NCI-H1436 (cell line): ENCODE data around the gene PAX6.

Experiments used
- DNase-seq: peaks from one replicate; lab custom pipeline; 2025; lab: John Stamatoyannopoulos, UW

PAX6 gene

DNA sequence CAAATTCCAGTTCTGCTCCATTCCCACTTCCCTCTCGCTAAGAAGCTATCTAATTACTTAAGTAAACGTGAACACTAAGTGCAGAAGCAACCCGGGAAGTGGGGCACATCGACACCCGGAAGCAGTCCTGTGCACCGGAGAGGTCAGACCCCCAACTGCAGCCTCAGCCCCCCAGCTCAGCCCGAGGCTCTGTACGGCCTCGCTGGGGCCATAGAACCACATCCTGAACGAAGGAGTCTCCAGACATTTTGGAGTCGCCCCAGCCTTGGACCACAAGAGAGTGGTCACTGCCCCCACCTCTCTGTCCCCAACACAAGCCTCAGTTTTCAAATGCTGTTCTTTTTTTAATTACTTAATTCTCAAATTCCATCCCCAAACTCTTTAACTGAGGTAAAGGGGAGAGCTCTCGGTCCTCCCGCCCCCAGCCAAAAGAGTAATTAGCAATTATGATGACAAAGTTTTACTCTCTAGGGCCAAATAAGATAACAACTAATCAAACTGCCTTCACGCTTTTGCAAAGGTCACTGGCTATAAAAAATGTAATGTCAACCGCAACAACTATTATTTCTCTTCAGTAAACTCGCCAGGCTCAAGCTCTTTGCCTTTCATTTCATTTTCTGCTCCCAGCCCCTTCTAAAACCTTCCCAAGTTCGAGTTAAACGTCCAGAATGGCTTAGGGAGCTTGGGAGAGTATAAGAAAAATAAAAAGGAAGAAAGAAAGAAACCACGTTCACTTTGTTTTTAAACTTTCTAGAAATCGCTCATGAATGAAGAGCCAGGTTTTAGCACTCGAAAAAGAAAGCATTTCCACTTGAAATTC, 2.2 kb downstream of the PAX6 start:
- DNase-seq = no peak

- DNase-seq = no peak
Observed at GRCh38 chr11:31807799-31808667, 3.1 kb downstream of the PAX6 start.

DNA sequence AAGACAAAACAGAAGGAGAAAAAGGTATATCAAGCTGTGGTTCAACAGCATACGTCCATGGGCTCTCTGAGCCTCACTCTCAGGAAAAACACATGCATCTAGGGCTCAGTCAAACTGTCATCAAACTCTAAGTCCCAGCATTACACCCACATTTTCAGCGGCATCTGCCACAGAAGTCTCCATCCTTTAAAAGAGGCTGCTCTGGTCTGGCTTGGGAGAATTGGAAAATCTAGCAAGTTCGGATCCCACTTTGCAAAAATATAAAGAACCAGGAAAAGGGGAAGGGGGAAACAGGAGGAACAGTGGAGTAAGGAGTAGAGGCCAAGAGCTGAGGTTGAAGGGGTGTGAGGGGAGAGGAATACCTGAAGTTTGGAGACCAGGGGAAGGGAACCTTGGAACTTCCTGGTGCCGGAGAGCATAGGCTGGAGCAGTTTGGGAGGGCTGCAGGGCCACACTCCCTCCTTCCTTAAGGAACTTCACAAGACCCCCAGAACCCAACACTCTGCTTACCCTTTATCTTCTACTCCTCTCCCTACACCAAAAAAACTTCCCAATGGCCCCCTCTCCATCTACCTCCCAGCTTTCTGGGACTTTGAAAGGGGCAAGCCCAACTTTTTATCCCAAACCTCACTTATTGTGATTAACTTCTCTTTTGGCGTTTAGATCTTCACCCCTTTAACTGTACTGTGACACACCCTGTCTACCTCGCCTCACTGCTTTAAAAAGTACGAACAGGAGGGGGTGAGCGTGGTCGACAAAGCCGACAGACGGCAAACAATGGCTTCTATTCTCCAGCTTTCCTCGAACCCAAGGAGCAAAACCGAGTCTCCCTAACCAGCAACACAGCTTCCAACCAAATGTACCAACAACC, 4.0 kb downstream of the PAX6 start:
- no peak for DNase-seq

DNA sequence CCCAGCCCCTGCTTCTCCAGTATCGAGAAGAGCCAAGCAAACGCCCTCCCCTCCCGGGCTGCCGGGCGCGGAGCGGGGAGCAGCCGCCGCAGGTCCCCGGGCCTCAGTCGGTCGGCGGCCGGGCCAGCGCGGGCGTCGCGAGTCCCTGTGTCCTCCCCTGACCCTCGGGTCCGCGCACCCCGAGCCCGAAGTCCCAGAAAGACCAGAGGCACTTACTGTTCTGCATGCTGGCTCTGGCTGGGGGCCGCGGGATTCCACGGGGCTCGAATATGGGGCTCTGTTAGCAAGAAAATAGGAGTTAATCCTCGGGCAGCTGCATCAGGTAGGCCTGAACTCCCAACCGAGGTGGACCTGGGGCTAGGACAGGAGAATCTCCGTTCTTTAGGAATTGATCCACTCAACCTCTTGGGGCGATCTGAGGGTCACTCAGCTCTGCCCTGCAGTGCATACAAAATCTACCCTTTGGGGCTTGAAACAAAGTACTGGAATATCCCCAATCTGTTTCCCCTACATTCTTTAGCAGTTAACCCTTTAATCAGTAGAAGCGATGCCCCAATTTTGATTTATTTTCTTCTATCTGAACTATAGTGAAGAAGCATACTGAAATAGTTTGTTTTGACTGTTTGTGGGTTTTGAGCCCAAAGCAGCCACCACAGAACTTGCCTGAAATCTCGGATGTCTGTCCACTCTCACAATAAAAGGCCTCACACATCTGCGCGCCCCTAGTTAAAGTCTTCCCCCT, 4.8 kb downstream of the PAX6 start:
- DNase-seq = no peak

GRCh38 chr11:31805629-31806185, 5.4 kb downstream of the PAX6 start:
- DNase-seq = no peak

GRCh38 chr11:31805037-31805628, 6.0 kb downstream of the PAX6 start:
- DNase-seq = no peak

GRCh38 chr11:31804312-31805036, 6.6 kb downstream of the PAX6 start:
- no peak for DNase-seq

- DNase-seq = no peak
Observed at GRCh38 chr11:31803813-31804311, 7.3 kb downstream of the PAX6 start.

GRCh38 chr11:31802990-31803812, 7.9 kb downstream of the PAX6 start:
- no peak for DNase-seq

DNA sequence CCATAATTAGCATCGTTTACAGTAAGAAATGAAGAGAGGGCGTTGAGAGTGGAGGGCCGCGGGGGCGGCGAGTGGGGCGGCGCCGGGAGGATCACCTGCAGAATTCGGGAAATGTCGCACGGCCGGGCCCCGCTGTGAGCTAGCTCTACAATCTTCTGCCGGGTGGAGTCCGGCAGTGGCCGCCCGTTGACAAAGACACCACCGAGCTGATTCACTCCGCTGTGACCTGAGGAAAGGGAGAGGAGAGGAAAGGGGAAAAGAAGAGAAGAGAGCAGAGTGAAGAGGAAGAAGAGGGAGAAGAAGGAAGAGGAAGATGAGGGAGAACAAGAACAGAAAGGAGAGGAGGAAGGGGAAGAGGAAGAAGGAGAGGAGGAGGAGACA, 8.5 kb downstream of the PAX6 start:
- no peak for DNase-seq

DNA sequence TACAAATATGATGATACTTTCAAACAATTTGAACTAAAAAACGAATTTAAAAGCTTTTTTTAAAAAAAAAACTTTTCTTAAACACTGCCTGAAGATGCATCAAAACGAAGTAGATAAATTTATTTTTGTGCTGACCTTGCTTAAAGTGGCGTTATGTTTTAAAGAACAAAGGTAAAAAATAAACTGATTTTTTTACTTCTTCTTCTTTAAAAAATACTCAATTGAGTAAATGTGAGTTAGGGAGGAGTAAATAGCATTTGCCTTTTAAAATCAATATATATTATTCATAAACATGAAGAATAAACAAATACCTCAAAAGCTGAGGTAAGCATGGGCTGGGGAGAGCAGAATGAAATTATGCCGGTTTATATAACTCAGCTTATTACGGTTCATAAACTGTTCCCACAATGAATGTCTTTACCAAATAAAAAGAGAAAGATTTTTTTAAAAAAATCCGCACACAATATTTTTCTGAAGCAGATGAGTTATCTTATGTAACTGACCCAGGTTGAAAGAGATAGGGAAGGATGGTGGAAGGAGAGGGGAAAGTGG, 9.0 kb downstream of the PAX6 start:
- no peak for DNase-seq

- DNase-seq = no peak
Observed at GRCh38 chr11:31801298-31801702, 9.8 kb downstream of the PAX6 start.

DNA sequence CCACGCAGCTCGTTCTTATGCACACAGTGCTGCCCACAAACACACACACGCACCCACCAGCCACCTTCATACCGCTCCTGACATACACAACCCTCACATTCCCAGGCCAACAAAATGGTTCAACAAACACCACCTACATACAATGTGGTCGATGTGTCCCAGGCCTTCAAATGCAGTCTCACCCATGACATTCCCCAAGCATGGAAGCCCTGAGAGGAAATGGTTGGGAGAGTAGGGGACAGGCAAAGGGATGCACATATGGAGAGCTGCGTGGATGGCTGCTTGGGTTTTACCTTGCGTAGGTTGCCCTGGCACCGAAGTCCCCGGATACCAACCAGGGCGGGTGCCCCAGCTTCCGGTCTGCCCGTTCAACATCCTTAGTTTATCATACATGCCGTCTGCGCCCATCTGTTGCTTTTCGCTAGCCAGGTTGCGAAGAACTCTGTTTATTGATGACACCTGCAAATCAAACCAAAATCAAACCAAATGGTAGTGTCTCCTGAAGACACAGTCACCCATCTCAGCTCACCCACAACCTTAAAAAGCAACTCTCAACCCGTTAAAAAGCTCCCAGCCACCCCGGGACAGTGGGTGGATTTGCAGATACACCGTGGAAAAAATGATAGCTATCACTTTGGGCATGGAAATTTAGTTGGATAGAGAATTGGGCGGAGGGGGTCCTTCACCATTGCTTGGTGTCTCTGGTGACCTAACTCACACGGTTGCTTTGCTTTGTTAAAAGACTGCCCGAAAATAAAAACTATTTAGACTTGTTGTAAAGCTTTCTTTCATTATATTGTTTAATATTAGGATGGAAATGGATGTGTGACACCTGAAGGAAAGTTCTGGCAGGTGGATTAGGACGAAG, 10.5 kb downstream of the PAX6 start:
- DNase-seq = no peak

- no peak for DNase-seq
Observed at GRCh38 chr11:31799435-31800397, 11.4 kb downstream of the PAX6 start.

- no peak for DNase-seq
Observed at GRCh38 chr11:31798554-31799434, 12.3 kb downstream of the PAX6 start.
